Right hindlimb (tissue), 1 donor: Measurements from ENCODE around the gene HMGB2.

Experiments used
- DNase-seq: peaks from one replicate; pipeline ENCODE4 v3.0.0-alpha.2; 2018

Gene HMGB2

DNA sequence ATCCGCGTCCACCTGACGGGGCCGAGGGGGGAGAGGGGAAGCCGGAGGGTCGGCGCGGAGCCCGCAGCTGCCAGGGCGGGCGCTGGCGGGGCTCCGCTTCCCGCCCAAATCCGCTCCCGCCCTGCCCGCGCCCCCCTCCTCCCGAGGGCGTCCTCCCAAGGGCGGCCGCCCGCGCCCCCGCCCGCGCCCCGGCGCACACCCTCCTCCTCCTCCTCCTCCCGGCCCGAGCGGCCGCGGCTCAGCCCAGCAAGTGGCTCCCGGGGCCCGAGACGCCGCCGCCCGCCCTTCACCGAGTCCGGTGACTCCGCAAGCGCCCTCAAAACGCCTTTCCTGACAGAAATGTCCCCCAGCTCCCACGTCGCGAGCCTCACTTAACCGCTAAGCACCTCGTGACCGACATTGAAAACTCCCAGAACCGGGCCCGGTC, 487 bp downstream of the HMGB2 start:
- DNase-seq = peak; percentile 76

- DNase-seq = no peak
These were observed 1.0 kb downstream of the HMGB2 start for GRCh38 chr4:173332963-173333657.

DNA sequence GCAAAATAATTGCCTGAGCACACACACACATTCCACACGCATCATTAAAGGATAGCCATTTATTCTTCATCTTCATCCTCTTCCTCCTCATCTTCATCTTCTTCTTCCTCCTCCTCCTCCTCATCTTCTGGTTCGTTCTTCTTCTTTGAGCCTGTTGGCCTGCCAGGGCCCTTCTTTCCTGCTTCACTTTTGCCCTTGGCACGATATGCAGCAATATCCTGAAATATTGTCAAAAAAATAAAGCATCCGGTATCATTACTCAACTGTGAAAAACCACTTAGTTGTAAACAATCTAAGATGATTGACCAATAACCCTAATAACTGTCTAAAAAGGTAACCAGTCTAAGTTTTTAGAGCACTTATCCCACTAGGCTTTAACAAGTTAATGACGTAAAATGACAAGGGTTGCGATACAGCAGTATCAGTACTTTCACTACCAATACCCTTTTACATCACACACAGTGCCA, 2.1 kb downstream of the HMGB2 start:
- no peak for DNase-seq

GRCh38 chr4:173330590-173330989, 3.6 kb downstream of the HMGB2 start:
- DNase-seq = no peak

GRCh38 chr4:173328236-173328901, 5.8 kb downstream of the HMGB2 start:
- no peak for DNase-seq

DNA sequence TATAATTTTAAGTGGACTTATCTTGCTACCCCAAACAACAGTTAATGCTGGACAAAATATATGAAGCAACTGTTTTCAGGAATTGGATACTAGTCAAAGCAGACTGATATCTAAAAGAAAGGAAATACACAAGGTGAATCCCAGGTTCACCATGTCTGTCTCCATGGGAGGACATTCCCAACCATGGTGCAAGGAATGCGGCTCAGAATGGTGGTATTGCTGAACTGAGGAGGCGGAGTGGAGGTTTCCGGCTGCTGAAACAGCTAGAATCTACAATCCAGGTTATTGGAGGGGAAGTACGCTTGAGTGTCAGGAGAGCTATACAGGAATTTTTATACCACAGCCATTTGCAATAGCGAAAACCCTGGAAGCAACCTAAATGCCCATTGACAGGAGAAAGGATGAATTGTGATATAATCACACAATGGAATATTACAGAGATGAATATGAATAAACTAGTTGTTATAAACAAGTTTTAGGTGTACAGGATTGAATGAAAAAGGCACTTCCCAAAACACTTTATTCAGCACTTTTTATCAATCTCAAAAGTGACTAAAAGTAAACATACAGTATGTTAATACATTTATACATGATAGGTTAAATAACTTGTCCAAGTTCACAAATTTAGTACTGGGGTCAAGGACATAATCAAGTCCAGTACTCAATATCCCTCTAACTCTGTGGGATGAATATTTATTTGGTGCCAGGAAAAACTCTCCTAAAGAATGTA, 9.0 kb downstream of the HMGB2 start:
- no peak for DNase-seq

DNA sequence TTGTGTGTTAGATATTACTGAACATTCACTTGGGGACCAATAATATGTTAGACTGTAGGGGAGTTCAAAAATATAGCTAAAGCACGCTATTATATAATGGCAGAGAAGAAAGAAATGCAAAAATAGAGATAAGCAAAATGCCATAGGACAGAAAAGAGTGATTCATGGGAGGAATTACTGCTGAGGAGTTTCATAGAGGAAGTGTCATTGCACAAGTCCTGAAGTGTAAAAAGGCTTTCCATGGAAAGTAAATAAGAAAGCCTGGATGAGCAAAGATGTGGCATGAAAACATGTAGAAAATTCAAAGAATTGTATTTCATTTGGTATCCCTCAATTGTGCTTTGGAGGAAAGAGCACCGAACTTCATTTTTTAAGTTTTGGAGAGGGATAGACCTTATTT, 14.5 kb downstream of the HMGB2 start:
- no peak for DNase-seq

GRCh38 chr4:173318648-173319211, 15.4 kb downstream of the HMGB2 start:
- no peak for DNase-seq

GRCh38 chr4:173318240-173318639, 15.9 kb downstream of the HMGB2 start:
- DNase-seq = no peak

DNA sequence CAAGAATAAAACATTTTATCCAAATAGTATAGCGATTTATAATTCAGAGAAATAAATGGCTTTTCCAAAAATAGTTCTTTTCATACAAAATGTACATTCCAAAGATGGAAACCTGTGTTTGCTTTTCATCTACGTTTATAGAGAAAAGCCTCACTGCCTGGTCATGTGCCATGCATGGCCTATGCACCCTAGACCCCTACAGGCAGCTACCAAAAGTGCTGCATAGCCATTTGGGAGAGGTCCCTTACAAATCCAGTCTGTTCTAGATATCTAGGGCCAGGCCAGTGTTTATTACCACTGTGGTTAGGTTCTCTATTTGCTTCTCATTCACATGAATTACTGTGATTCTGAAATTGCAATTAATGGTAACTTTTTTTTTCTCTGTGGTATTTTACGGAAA, 17.2 kb downstream of the HMGB2 start:
- DNase-seq = no peak

- no peak for DNase-seq
These were observed 18.1 kb downstream of the HMGB2 start for GRCh38 chr4:173316060-173316459.

DNA sequence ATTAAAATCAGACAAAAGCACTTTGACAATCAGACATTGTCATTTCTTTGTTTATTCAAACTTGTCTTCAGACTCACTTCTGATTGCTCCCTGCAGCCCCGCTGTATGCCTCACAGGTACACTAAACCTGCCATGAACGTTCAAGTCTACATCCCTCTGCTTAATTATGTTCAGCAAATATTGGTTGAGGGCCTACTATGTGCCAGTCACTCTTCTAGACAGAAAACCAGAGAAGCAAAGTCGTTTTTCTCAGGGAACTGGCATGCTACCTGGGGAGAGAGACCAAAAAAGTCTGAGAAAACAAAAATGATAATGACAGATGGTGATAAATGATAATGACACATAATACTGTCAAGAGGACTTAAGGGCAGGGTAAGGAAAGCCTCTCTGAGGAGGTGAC, 19.4 kb downstream of the HMGB2 start:
- no peak for DNase-seq

- no peak for DNase-seq
These were observed 22.8 kb downstream of the HMGB2 start for GRCh38 chr4:173311368-173311767.

DNA sequence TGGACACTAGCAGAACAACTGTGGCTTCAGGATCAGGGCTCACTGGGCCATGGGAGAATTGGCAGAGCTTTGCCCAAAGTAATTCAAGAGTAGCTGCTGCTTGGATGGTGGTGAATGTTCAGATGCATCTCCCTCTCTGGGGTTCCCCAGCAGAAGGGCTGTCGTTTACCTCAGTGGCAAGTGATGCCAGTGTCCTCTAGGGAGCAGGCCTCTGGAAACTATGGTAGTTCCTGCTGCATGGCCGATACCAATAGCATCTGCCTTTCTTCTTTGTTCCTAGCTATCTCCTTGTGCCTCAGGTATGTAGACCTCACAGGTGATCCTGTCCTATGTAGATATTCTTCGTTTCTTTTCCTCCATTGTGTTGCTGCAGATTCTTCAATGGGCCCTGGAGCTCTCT, 26.4 kb downstream of the HMGB2 start:
- no peak for DNase-seq

GRCh38 chr4:173301518-173302201, 32.5 kb downstream of the HMGB2 start:
- DNase-seq = no peak

GRCh38 chr4:173294444-173294843, 39.7 kb downstream of the HMGB2 start:
- no peak for DNase-seq

GRCh38 chr4:173293663-173294062, 40.5 kb downstream of the HMGB2 start:
- DNase-seq = no peak

GRCh38 chr4:173291899-173292298, 42.3 kb downstream of the HMGB2 start:
- DNase-seq = no peak

GRCh38 chr4:173289353-173289727, 44.8 kb downstream of the HMGB2 start:
- DNase-seq = no peak

DNA sequence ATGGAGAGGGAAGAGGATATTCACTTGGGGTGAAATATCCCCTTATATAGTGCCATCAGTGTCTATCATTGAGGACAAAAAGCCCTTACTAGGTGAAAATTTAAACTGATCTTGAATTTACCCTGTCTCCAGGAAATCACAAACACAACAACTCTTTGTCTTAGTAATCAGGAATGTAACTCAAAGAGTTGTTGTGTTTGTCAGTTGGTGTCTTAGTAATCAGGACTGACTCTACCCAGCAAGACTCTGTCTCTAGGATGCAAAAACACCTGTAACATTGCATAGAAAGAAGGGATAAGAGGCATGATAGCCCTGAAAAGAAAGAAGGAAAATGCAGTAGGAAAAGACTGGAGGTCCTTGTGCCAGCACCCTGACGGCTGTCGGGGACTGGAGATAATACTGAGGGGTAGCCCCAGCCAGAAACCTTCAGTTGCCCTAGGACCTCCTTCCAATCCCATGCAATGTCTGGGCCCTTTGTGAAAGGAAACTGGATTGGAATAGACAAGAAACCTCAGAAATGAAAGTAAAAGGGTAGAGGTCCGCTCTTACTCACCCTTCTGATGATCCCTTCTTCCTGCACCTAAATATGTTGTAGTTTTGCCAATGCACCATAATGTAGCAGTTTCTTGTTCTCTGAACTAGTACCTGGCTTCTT, 45.3 kb downstream of the HMGB2 start:
- DNase-seq = no peak

DNA sequence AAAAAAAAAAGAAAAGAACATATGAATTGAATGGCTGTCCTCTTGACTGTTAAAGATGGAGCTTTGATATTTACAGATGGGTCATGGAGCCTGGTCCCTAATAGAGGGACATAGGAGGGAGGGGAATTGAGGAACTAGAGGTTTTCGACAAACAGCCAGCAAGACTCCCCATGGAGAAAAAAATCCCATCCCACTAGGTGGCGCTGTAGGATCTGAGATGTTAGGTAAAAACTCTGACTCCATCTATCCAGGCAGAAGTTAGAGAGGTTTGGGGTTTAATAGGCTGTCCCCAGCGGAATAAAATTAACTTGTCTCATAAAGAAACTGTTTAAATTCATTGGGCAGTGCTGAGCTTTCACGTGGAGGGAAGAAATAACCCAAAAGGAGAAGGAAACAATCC, 45.9 kb downstream of the HMGB2 start:
- DNase-seq = no peak

DNA sequence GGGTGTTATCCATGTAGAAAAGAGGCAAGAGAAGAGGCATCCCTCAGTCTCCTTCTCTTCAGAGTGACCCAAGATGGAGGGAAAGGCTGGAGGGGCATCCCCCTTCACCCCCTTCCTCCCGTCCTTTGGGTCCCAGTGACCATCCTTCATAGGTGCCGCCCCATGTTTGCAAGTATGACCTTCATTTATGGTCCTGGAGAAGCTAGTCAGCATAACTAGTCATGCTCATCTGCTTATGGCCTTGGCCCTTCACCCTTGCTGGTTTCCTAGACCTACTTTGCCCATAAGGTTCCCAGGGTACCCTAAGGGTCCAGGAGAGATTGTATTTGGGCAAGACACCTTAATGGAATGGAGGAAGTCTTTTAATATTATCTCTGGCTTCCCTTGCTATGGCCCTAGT, 46.7 kb downstream of the HMGB2 start:
- no peak for DNase-seq

DNA sequence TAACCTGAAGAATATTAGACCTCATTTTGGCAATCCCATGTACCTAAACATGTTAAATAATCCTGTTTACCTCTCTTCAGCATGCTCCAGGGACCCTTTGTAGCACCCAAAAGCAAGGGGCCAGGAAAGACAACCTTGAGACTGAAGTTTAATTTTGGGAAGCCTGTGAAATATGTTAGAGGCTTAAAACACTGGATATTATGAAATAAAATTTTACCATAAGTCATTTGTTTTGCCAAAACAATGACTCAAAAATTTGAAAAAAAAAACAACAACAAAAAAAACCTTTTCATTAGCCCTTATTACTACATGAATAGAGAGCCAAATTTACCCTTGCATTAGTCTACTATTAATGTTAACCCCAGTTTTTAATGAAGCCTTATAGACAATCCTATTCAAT, 49.7 kb downstream of the HMGB2 start:
- no peak for DNase-seq
